ENCODE results near the gene MYH7B.

Gene MYH7B

GRCh38 chr20:34925981-34926380 lies 29.7 kb upstream of the MYH7B start:
- Histone ChIP-seq H3K9me3 (no peaks in the 10 kb centered on the region), H3K36me3 (peaks cover 98% of the 10 kb centered on the region), H3K27me3 (no peaks in the 10 kb centered on the region), H3K4me3 (ENCODE audit: low read depth in 1 of 2, low read length in 1 of 2) (no peak overlapping the region), H3K27ac (no peak overlapping the region), H3K4me1 (ENCODE audit: control insufficient read depth in 1 of 2, insufficient read depth in 1 of 2, low read depth in 1 of 2, low read length in 1 of 2) (no peaks in the 10 kb centered on the region)
- TF ChIP-seq CTCF (IDR thresholded peaks at IDR 0.05): no peak

DNA sequence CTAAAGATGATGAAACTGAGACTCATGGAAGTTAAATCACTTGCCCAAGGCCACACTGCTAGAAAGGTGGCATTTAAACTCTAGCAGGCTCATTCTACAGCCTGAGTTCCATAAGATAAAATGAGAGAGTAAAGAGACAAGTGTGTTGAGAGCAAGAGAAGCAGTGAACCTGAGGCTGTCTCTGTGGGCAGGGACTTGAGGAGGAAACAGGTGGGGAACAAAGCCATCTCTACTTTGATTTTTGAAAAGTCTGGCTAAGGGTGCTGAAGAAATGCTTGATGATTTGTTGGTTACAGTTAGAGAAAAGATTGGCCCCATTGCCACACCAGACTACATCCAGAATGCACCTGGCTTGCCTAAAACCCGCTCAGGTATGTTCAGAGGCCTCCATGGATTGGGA lies 29.1 kb upstream of the MYH7B start:
- H3K27me3 ChIP-seq: no peaks in the 10 kb centered on the region
- peaks cover 98% of the 10 kb centered on the region for H3K36me3 ChIP-seq
- no peaks in the 10 kb centered on the region for H3K4me1 ChIP-seq (ENCODE audit: control insufficient read depth in 1 of 2, insufficient read depth in 1 of 2, low read depth in 1 of 2, low read length in 1 of 2)
- no peaks in the 10 kb centered on the region for H3K9me3 ChIP-seq
- H3K27ac ChIP-seq: no peak overlapping the region
- no peak for TF ChIP-seq CTCF (IDR thresholded peaks at IDR 0.05)
- H3K4me3 ChIP-seq (ENCODE audit: low read depth in 1 of 2, low read length in 1 of 2): no peak overlapping the region

- H3K27ac ChIP-seq: no peak overlapping the region
- H3K4me3 ChIP-seq (ENCODE audit: low read depth in 1 of 2, low read length in 1 of 2): no peak overlapping the region
- no peaks in the 10 kb centered on the region for H3K9me3 ChIP-seq
- no peaks in the 10 kb centered on the region for H3K4me1 ChIP-seq (ENCODE audit: control insufficient read depth in 1 of 2, insufficient read depth in 1 of 2, low read depth in 1 of 2, low read length in 1 of 2)
- no peak for TF ChIP-seq CTCF (IDR thresholded peaks at IDR 0.05)
- H3K36me3 ChIP-seq: peaks cover 91% of the 10 kb centered on the region
- H3K27me3 ChIP-seq: no peaks in the 10 kb centered on the region
These were observed 27.9 kb upstream of the MYH7B start for GRCh38 chr20:34927736-34928135.

DNA sequence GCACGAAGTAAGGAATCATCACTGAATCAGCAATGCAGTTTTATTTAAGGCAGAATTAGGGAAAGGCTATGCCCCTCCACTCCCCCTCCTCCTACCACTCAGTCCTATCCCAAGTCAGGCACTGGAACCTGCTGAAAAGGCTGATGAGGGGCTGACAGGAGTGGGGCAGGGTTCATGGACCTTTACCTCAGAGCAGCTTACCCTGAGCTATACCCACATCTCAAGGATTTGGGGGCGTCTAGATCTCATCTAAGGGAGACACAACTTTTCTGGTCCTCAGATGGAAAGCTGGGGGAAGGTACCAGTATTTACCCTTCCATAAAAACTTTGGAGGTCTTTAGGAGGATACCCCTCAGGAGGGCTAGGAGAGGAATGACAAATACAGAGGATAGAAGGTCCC lies 27.3 kb upstream of the MYH7B start:
- no peak for TF ChIP-seq CTCF (IDR thresholded peaks at IDR 0.05)
- Histone ChIP-seq H3K9me3 (no peaks in the 10 kb centered on the region), H3K27me3 (no peaks in the 10 kb centered on the region), H3K4me1 (ENCODE audit: control insufficient read depth in 1 of 2, insufficient read depth in 1 of 2, low read depth in 1 of 2, low read length in 1 of 2) (no peaks in the 10 kb centered on the region), H3K27ac (no peak overlapping the region), H3K4me3 (ENCODE audit: low read depth in 1 of 2, low read length in 1 of 2) (no peak overlapping the region), H3K36me3 (peaks cover 85% of the 10 kb centered on the region)

DNA sequence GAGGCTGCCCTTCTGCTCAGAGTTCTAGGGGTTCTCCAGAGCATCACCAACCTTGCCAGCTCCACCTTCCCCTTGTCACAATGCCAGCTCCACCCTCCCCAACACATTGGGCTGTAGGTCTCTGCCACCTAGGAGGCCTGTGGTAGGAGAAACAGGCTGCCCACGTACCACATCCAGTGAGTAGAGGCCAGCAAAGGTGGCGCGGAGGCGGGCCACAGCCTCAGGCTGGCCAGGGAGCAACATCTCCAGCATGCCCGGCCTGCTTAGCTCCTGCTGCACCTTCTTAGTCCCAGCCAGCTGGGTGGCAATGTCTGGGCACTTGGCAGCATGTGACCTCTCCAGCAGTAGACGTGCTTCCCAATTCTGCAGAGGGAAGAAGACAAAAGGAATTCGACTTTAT lies 23.9 kb upstream of the MYH7B start:
- Histone ChIP-seq H3K4me3 (ENCODE audit: low read depth in 1 of 2, low read length in 1 of 2) (no peak overlapping the region), H3K36me3 (peaks cover 51% of the 10 kb centered on the region), H3K27me3 (no peaks in the 10 kb centered on the region), H3K27ac (no peak overlapping the region), H3K4me1 (ENCODE audit: control insufficient read depth in 1 of 2, insufficient read depth in 1 of 2, low read depth in 1 of 2, low read length in 1 of 2) (no peaks in the 10 kb centered on the region), H3K9me3 (no peaks in the 10 kb centered on the region)
- no peak for TF ChIP-seq CTCF (IDR thresholded peaks at IDR 0.05)

All from neutrophil (primary cell).